GM19043 (cell line): ENCODE measurements around the gene KPRP.

Experiments used
- ATAC-seq: cut with Tn5 transposase; IDR thresholded peaks from one replicate; pipeline ENCODE4 v1.9.1; 2021; ENCODE audit warnings: low read depth; ENCODE audit not compliant: unreplicated experiment

The KPRP gene

DNA sequence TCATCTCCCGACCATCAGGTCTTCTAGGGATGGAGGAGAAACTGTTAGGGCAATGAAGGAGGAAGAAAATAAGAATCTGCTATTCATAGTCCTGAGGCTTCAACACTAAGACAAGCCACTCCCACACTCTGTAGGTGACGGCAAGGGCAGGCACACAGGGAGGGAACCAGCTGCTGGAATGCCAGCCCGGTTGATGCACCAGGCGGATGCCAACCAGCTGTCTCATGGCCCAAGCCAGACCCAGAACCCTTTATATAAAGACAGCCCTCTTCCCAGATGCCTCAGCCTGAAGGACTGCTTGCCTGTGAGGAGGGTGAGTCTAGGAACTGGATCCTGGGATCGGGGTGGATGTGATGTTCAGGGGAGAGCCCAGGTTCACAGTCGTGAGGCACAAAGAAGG lies at the start of gene KPRP:
KPRP (plus strand) TSS at position 279 of the 400 bp plus-strand sequence. CDS start 1,564 bp downstream, outside the sequence.
- ATAC-seq, result no peak

DNA sequence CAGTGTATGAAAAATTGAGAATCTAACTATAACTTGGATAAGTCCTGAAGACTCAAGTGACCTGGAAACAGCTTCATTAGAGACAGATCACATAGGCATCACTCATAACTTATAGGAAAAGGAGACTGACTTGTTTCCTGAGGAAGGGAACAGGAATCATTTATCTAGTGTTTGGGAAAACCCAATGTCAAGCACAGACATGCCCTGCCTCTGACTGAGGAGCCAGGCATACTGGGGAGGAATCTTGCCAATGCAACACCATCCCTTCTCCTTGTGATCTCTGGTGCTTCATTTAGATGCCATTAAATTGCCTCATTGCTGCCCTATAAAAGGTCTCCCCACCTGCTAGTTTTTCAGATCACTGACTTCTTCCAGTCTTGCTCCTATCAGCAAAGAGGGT lies 39.6 kb upstream of the KPRP start:
- no peak for ATAC-seq

- no peak for ATAC-seq
Observed at GRCh38 chr1:152725261-152725660, 32.6 kb upstream of the KPRP start.

- ATAC-seq, result no peak
Observed at GRCh38 chr1:152728986-152729385, 28.8 kb upstream of the KPRP start.

DNA sequence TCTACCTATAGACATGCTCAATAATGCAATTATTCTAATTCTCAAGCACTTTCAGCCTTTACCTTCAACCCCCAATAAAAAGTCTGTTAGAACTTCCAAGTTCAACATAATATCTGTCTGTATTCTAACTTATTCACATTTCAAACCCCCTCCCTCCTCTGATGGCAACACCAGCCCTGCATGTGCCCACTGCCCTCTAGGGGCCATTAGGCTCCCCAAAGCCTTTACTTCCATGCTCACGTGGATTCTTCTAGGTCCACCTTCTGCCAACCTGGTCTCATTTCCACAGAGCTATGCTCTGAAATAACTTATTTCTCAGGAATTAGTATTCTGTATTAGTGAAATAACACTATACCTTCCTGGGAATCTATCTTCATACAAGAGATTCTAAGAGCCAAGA lies 22.2 kb upstream of the KPRP start:
- ATAC-seq, result no peak

DNA sequence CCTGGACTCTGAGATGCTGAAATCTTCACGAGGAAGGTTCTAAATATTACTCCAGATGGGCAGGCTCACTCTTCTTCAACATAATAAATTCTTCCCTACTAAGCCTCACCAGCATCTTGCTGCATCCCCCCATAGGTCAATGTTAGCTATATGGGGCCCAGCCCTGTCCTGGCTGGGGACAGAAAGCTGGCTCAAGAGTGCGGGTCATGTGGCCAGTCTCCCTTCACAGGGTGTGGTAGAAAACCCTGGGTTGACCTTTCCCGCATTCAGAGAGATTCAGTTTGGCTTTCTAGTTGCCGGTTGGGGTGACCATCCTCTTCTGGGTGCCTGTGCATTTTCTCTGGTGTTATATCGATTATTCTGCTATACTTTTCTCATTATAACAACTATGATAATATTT lies 19.8 kb upstream of the KPRP start:
- no peak for ATAC-seq

DNA sequence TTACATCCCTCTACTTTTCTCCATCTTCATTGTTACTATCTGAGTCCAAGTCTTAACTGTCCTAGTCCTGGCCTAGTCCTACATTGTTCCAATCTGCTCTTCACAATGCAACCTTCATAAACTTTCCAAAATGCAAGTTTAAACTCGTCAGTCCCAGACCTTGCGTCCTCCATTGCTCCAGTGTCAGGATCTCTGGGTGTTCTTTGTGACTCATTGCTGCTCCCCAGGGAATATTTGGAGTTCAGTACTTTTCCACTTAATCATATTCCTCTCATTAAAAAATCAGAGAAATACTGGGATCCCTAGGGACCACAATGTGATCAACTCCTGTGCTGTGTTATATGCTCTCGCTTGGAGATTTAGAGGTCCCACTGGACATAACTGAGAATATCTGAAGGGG lies 18.0 kb upstream of the KPRP start:
- no peak for ATAC-seq

DNA sequence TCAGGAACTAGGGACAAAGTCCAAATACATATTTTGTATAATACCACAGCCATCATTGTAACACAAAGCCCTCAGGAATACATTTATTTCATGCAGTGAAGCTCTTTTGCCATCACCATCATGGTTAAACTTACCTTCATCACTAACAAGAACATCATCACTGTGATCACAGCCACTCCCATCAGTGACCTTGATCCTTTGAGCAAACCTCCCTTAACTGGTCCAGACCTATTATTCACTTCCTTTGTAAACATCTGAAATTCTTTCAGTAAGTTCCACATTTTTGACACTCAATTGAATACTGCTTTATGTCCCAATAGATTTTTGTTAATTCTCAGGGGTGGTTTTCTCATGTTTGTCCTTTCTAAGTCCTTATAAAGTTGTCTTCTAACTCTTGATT lies 16.2 kb upstream of the KPRP start:
- no peak for ATAC-seq

DNA sequence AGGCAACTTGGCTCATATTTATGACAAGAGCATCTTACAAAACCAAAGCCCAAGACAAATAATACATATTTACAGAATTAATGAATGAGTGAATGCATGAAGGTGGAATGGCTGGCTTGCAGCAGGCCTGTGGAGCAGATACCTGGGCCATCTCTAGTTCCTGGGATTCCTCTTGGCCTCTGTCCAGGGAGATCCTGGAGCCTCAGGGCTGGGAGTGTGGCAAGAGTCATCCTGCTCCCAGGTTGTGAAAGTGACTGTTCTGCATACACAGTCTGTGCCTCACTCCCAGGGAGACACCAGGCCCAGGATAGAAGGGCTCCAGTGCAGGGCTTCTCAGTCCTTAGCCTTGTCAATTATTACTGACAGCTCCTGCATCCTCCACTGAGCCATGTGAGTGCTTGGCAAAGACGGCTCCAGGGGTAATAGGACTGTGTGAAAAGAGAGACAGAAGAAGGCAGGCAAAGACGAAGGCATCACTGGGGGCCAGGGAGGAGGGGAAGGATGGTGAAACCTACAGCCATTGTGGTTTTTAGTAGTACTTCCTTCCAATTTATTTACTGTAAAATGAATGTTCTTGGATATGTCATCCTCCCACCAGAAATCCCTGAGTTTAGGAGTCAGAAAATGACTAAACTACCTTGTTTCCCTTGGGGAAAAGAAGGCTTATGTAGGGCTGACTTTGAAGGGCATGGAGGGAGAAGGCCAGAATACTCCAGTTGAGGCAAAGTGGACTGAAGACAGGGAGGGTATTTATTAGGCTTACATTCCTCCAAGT lies 14.3 kb upstream of the KPRP start:
- ATAC-seq, result no peak

DNA sequence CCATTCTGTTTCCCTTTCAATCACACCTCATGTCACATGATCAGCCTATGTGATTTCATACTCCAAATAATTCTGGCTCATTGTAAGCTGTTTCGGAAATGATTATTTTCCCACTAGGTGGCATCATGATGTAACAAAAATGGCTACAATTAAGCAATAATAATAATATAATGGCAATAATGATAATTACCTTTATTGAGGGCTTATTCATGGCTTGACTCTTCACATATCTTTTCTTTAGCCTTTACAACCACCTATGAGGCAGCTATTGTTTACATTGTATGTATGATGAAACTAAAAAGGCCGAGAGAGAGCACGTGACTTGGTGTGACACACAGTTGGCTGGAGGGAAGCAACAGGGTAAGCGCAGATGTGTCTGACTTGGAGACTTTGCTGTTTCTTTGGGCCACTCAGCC lies 12.5 kb upstream of the KPRP start:
- no peak for ATAC-seq

DNA sequence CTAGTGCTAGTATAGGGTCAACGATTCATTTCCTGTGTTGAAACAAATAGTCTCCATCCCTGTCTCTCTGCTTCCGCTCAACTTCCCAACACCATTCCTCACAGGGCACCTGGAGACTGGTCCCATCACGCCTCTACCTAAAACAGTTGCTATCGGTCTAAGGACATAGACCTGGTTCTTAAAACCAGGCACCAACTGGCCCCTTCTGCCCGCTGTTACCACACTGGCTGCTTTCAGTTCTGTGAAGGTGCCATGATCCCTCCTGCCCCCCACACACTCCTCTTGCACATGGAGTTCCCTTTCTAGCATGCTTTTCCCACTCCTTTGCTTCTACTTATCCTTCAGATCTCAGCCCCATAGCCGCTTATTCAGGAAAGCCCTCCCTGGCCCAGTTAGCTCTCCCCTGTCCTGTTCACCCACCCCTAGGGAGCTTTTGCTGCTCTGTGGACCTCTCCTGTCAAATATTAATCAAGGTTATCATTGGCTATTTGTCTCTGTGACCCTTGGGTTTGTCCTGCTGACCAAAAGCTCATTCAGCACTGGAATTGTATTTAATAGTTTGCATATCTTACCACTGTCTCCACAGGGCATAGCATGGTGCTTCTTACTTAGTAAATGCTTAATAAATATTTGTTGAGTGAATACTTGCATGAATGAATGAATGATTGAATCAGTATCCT lies 11.9 kb upstream of the KPRP start:
- ATAC-seq, result no peak

GRCh38 chr1:152747831-152748230 lies 10.0 kb upstream of the KPRP start:
- no peak for ATAC-seq

DNA sequence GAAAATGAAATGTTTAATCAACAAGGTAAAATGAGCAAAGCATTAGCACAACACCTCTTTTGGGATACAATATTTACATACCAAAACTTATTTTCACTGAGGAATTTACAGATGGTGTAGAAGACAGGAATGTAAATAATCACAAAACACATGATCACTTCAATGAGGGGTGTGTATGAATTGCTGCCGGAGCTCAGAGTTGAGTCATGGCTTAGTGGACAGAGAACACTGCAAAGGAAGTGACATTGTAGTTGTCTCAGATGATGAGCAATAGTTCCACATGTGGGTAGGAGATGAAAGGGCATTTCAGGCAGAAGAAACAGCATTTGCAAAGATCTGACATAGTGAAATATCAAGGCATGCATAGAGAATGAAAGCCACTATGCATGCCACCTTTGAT lies 5.6 kb upstream of the KPRP start:
- ATAC-seq, result no peak

GRCh38 chr1:152753586-152753985 lies 4.2 kb upstream of the KPRP start:
- ATAC-seq, result no peak

DNA sequence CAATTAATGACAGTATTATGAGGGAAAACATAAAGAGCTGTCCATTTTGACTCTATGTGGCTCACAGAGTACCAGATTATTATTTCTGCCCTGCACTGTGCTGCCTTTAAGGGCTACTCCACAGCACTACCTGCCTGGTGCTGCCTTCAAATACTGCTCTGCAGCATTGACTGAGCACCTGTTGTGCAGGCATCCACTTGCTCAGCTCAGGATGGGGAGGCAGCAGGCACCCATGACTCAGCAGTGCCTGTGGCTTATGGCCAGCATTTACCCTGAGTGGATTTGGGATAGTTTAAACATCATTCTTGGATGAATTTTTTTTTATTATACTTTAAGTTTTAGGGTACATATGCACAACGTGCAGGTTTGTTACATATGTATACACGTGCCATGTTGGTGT lies 953 bp upstream of the KPRP start:
- ATAC-seq, result no peak

GRCh38 chr1:152758636-152759035 lies 811 bp downstream of the KPRP start:
- ATAC-seq, result no peak

DNA sequence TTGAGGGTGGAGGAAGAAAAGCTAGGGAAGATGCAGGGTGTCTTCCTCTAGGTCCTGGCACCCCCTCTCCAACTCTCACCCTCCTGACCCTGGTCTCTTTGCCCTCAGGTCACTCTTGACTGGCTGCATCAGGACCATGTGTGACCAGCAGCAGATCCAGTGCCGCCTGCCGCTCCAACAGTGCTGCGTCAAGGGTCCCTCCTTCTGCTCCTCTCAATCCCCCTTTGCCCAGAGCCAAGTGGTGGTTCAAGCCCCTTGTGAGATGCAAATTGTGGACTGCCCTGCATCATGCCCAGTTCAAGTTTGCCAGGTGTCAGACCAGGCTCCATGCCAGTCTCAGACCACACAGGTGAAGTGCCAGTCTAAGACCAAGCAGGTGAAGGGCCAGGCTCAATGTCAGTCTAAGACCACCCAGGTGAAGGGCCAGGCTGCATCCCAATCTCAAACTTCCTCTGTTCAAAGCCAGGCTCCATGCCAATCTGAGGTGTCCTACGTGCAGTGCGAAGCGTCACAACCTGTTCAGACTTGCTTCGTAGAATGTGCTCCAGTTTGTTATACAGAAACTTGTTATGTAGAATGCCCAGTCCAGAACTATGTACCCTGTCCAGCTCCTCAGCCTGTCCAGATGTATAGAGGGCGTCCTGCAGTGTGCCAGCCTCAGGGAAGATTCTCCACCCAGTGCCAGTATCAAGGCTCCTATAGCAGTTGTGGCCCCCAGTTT lies 1.8 kb downstream of the KPRP start:
- no peak for ATAC-seq

GRCh38 chr1:152760551-152761190 lies 2.8 kb downstream of the KPRP start:
- ATAC-seq, result no peak

GRCh38 chr1:152761609-152762213 lies 3.9 kb downstream of the KPRP start:
- ATAC-seq, result no peak

DNA sequence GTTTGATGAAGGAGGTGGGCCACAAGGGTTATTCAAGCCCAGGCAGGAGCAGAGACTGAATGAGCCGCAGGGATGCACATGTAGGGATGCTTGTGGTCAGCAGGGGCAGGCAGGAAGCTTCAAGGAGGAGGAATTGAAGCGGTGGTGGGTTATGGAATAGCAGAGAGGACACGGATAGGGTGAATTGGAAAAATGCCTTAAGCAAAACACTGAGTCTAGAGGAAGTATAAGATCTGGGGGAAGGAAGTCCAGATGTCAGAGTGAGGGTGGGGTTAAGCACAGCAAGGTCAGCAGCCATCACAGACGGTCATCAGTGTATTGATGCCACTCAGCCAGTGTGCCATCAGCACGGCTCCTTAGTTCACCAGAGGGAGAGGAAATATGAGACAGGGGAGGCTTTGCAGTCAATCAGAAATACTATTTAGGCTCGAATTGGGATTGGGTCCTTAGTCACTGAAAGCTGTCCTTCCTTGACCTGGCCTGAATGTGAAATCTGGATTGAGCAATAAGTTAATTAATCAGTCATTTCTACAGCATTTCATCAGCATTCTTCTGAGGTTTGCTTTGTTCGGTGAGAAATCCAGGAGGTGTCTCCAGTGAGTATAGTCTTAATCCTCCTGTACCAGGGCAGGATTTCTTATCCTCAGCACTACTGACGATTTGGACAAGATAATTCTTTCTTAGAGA lies 11.2 kb downstream of the KPRP start:
- ATAC-seq, result no peak
